GM19467 (cell line): ENCODE measurements around the gene TCP10L.
"Not testable (repeated sequence)": the region's sequence is repeated elsewhere in the genome, so short reads cannot be mapped to it uniquely, and the experiment has no call there.

Source experiments
- ATAC-seq: cut with Tn5 transposase; IDR thresholded peaks from one replicate; pipeline ENCODE4 v1.9.1; 2021; ENCODE audit warnings: mild to moderate bottlenecking, moderate library complexity; ENCODE audit not compliant: unreplicated experiment

The TCP10L gene

DNA sequence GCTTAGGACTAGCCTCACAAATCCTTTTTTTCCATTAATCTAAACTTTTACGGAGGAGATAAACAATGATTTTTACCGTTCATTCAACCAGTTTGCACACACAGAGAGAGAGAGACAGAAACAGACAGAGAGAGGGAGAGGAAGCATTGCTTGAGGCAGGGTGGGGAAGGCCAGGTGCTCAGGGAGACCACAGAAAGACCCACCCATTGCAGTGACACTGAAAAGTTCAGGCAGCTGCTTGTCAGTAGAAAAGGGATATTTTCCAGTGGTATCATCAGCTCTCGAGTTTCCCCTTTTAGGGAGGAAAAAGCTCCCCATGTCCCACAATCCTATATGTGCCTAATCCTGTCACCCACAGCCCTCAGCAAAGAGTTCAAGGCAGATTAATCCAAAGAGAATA, 27.2 kb downstream of the TCP10L start:
- no peak for ATAC-seq

DNA sequence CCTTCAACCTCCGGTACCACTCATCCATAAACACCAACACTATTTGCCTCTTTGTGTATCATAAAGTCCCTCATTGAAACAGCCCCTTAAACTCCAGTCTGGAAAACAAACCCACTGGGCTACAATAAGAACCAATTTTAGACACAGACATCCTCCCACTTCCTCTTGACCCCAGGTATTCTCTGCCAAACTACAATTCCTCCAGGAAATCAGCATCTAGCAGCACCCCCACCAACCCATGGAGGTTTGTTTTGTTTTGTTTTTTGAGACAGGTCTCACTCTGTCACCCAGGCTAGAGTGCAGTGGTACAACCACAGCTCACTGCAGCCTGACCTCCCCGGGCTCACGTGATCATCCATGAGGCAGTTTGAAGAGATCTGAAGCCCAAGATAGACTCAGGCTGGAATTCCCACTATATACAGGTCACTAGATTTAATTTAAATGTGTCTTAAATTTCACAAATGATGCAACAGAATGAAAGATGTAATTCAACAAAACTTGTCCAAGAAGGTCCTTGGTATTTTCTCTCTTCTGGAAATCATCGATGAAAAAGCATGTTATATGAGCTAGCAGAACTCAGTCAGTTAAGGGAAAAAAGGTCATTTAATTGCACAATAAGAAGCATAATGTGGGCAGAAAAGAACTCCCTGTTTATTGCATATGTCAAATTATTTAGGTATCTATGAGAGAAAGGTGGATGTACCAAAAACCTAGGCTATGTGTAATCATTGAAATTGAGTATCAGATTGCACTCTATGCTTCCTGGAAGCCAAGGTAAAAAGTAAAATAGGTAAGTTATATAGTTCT, 30.3 kb downstream of the TCP10L start:
- ATAC-seq, result no peak

GRCh38 chr21:32549886-32550285, 35.4 kb downstream of the TCP10L start:
- no peak for ATAC-seq

GRCh38 chr21:32549440-32549839, 35.9 kb downstream of the TCP10L start:
- no peak for ATAC-seq

- ATAC-seq, result no peak
Measured at GRCh38 chr21:32548978-32549377, 36.3 kb downstream of the TCP10L start.

GRCh38 chr21:32547018-32547417, 38.3 kb downstream of the TCP10L start:
- ATAC-seq, result no peak

GRCh38 chr21:32545948-32546441, 39.3 kb downstream of the TCP10L start:
- no peak for ATAC-seq

DNA sequence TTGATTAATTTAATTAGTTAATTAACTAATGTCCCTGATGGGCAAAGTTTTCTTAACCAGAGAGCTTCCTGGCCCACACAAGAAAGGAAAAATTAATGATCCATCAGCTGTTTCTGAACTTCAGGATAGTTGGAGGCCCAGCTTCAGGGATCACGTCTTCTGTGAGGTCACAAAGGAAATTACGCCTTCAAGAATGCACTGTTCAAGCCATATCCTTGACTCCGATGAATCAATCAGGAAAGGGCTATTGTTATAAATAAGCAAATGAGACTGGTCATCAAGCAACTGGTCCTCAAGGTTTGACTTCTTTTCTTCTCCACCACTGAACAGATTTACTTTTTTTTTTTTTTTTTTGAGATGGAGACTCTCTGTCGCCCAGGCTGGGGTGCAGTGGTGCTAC, 40.6 kb downstream of the TCP10L start:
- ATAC-seq, result no peak

DNA sequence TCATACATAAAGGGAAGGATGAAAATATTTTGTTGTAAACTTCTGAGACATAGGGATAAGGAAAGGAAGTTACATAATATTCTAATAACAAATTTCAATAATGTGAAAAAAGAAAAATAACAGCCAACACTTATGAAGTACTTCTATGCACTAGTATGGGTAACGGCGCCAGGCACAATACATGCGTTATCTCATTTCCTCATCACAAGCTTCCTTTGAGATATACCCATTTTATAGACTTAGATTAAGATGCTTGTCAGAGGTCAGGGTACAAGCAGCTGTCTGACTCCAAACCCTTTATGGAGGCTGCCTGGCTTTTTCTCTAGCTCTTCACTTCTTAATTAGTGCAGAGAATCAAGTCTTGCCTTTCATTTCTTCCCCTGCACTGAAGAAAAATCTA, 41.3 kb downstream of the TCP10L start:
- ATAC-seq, result no peak

GRCh38 chr21:32543056-32543455, 42.3 kb downstream of the TCP10L start:
- not testable (repeated sequence) for ATAC-seq

- ATAC-seq, result no peak
Measured at GRCh38 chr21:32539378-32539777, 45.9 kb downstream of the TCP10L start.

DNA sequence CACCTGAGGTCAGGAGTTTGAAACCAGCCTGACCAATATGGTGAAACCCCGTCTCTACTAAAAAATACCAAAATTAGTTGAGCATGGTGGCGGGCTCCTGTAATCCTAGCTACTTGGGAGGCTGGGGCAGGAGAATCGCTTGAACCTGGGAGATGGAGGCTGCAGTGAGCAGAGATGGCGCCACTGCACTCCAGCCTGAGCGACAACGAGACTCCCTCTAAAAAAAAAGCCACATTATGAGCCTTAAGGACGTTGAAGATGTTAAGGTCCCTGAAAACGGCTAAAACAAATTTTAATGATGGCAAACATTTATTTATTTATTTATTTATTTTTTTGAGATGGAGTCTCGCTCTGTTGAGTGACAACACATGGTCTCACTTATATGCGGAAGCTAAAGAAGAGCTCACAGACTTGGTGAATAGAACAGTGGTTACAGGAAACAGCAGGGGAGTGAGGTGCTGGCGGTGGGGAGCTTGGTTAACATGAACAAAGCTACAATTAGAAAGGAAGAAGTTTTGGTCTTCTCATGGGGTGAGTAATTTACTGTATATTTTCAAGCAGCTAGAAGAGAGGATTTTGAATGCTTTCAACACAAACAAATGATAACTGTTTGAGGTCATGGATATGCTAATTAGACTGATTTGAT, 47.1 kb downstream of the TCP10L start:
- no peak for ATAC-seq

DNA sequence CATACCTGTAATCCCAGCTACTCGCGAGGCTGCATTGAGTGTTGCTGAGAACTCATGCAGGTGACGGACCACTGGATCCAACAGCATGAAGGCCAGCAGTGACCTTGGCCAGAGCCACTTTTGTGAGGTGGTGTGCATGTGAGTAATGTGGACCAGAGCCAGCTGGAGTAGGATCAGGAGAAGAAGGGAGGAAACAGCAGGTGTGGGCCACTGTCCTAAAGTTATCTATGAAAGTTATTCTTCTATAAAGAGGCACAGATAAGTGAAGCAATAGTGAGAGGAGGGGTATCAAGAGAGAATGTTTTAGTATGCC, 47.8 kb downstream of the TCP10L start:
- no peak for ATAC-seq

- ATAC-seq, result no peak
Measured at GRCh38 chr21:32535612-32536011, 49.7 kb downstream of the TCP10L start.

- no peak for ATAC-seq
Measured at GRCh38 chr21:32534113-32534512, 51.2 kb downstream of the TCP10L start.

- ATAC-seq, result no peak
Measured at GRCh38 chr21:32533611-32534010, 51.7 kb downstream of the TCP10L start.

DNA sequence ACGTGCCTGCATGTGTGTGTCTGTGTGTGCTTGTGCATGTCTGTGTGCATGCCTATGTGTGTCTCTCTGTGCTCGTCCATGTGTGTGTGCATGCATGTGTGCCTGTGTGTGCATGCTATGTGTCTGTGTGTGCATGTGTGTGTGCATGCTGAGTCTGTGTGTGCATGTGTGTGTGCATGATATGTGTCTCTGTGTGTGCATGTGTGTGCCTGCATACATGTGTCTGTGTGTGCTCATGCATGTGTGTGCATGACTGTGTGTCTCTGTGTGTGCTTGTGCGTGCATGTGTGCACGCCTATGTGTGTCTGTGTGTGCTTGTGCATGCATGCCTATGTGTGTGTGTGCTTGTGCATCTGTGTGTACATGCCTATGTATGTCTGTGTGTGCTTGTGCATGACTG, 52.3 kb downstream of the TCP10L start:
- no peak for ATAC-seq

GRCh38 chr21:32532636-32533035, 52.7 kb downstream of the TCP10L start:
- ATAC-seq, result no peak

DNA sequence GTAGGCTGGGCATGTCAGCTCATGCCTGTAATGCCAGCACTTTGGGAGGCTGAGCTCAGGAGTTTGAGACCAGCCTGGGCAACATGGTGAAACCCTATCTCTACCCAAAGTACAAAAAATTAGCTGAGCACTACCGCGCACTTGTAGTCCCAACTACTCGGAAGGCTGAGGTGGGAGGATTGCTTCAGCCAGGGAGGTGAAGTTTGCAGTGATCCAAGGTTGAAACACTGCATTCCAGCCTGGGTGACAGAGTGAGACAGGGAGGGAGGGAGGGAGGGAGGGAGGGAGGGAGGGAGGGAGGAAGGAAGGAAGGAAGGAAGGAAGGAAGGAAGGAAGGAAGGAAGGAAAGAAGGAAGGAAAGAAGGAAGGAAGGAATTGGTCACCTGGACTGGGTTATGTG, 53.8 kb downstream of the TCP10L start:
- not testable (repeated sequence) for ATAC-seq

- not testable (repeated sequence) for ATAC-seq
Measured at GRCh38 chr21:32530809-32531208, 54.5 kb downstream of the TCP10L start.

- ATAC-seq, result no peak
Measured at GRCh38 chr21:32529679-32530078, 55.6 kb downstream of the TCP10L start.

- no peak for ATAC-seq
Measured at GRCh38 chr21:32525282-32525681, 60.0 kb downstream of the TCP10L start.
